ENCODE data around the gene IMPDH1.
A peak's percentile ranks its signal among the peaks of the same experiment; 100 is the strongest.

IMPDH1 gene

DNA sequence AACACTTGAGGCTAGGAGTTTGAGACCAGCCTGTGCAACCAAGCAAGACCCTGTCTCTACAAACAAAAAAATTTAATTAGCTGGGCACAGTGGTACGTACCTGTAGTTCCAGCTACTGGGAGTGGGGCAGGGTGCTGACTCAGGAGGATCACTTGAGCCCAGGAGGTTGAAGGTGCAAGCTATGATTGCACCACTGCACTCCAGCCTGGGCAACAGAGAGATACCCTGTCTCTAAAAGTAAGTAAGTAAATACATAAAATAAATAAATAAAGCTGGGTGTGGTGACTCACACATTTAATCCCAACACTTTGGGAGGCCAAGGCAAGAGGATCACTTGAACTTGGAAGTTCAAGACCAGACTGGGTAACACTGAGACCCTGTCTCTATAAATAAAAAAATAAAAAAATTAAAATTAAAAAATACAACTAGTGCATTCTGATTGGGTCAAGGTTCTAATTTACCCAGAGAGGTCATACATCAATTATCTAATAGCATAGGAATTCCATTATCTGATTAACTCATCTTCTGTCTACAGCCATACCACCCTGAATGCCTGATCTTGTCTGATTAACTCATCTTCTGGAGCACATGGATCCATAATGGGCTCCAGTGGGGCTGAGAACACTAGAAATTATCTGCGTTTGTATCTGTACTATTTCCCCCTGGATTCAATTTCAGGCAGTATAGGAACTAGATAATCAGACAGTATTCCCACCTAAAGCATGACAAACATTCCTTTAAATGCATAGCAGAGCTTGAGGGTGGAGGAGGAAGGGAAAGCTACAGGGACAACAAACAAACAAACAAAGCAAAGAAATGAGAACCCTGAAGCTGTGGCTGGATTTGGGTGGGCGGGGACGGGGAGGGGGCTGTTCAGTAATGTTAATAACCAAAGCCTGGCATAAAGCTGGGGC, 24.9 kb upstream of the IMPDH1 start:
- DNase-seq (ENCODE audit: low read depth): no peak

DNA sequence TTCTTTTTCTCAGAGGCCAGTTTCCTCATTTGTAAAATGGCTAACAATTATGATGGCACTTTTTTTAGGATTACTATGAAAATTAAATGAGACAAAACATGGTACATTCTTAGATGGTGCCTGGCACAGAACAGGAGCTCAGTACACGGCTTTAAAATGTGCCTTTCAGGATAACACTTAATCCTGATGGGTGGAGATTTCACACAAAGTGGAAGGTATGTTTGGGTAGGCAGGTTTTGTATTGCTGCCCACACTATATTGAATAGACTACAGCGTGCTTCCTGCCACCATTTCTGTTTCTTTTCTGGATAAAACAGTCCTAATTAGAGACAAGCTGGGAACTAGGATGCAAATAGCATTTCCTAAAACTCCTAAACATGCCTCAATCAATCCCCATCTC, 22.0 kb upstream of the IMPDH1 start:
- DNase-seq (ENCODE audit: low read depth): no peak

DNA sequence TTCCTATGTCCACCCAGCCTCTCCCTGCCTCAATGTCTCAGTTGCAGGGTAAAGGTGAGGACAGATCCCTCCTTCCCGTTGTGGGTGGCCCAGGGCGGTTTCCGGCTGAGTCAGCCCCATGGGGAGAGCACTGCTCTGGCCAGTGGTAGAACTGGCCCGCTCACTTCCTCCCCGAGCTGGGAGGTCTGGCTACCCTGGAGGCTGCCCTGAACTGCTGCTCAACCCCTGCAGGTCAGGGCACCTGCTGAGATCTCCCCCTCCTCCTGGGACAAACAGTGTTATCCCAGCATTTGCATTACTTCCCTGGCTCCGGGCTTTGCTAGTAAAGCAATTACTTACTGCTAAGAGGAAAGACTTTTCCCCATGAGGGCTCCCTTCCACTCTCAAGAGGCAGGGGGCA, 21.4 kb upstream of the IMPDH1 start:
- DNase-seq (ENCODE audit: low read depth): no peak

DNA sequence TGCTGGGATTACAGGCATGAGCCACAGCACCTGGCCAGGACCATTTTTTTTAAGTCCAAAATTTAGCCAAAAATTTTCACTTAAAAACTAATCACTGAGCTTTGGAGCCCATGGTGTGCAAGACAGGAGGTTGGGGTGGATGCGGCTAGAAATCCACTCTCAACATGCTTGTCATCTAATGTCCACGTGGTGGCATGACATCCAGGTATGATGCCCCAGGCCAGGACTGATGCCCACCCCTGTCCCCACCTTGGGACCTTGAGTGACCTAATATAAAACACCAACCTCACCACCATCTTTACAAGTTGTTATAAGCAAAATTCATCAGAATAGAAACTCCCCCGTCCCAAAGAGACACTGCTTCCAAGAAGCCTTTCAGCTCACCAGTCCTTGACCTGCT, 20.4 kb upstream of the IMPDH1 start:
- no peak for DNase-seq (ENCODE audit: low read depth)

DNA sequence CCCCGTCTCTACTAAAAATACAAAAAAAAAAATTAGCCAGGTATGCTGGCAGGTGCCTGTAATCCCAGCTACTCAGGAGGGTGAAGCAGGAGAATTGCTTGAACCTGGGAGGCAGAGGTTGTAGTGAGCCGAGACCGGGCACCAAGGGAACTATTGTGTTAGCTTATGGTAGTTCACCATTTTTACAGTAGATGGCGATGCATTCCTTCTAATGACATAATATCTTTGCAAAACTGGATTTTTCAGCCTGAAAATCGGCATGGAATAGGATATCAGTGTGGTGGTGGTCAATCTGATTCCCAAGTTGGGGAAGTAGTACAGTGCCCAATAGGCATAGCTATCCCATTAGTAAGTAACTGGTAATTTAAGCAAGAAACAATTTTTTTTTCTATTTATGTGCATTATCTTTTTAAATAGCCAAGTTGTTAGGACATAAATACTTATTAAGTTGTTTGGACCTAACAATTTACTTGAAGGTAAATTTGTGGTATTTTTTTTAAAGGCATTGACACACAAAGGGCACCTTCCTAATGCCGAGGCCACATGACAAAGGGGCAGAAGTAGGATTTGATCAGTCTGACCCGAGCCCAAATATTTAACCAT, 17.6 kb upstream of the IMPDH1 start:
- DNase-seq (ENCODE audit: low read depth): no peak

DNA sequence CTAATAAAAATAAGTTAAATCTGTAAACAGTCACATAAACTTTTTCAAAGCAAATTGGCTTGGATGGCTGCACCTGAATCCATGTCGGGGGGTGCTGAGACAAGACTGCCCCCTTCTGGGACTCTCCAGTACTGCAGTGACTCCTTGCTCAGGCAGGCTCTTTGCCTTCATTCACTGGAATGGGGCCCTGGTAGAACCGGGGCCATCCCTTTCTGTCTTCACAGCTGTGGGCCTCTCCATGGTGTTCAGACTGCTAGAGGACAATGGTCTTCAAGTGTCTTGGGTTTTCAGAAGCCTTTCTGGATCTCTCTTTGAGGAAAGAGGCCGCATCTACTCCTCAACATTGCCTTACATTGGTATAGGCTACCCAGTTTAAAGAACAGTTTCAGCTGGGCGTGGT, 16.1 kb upstream of the IMPDH1 start:
- peak; percentile 73 for DNase-seq (ENCODE audit: low read depth)

DNA sequence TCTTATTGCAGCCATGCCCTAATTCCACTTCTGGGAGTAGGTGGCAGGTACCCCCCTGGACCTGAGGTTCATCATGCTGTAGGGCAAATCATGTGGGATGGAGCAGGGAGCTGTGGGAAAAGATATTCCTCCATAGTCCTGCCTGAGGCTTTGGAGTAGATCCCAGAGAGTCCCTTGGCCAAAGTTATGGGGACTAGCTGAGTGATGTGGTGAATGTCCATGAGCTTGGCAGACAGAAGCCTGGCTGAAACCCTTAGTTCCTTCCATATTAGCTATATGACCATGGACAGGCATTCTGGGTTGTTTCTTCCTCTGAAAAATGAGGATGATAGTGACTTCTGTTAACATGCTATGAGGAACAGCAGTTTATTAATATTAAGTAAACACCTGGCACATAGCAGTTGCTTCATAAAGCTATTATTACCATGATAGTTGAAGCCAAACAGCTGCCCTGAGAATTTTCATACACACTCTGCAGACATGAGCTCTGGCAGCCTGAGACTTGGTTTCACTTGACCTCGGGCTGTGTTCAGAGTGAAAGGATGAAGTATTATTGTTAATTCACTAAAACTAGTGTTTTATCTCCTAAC, 15.0 kb upstream of the IMPDH1 start:
- DNase-seq (ENCODE audit: low read depth): no peak

DNA sequence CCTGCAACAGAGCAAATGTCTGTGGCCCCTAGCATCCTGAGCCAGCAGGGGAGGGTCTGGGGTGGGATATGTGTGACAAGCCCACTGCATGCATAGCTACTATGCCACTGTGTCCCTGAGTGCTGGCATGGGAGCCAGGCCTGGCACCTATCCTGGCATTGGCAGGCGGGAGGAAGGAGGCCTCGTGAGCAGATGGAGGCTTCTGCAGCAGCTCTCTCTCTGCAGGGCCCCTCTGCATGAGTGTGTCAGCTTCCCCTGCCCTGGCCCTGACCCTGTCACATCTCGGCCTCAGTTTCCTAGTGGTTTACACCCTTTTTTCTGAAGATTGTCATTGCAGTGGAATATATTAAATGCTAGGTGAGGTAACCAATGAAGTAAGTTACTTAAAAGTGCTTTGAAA, 13.1 kb upstream of the IMPDH1 start:
- DNase-seq (ENCODE audit: low read depth): no peak

DNA sequence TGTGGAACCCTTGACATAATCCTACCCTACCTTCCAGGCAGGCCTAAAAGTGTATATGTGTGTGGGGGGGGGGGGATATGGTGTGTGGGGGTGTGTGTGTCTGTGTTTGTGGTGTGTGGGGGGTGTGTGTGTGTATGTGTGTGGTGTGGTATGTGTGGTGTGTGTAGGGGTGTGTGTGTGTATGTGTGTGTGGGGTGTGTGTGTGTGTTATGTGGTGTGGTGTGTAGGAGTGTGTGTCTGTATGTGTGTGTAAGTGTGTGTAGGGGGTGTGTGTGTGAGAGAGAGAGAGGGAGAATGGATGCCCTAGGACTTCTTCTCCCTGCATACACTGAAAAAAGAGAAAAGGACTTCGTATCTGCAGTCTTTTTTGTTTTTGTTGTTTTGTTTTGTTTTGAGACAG, 12.3 kb upstream of the IMPDH1 start:
- no peak for DNase-seq (ENCODE audit: low read depth)

DNA sequence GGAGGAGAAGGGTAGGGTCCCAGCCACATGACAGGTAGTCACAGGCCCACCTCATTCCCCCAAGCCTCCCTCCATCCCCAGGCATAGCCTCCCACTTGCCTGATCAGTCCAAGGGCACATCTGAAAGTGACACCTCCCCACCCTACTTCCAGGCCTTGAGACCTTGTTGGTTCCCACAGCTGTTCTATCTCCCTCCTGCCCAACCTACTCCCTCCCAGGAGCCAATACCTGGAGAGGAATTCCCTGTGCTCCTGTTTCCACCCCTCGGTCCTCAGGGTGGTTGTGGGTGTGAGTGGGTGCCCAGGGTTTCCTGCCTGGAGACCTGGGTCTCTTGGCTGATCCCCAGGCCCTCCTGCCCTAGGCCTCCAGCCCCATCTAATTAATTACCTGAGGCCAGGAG, 11.6 kb upstream of the IMPDH1 start:
- no peak for DNase-seq (ENCODE audit: low read depth)

DNA sequence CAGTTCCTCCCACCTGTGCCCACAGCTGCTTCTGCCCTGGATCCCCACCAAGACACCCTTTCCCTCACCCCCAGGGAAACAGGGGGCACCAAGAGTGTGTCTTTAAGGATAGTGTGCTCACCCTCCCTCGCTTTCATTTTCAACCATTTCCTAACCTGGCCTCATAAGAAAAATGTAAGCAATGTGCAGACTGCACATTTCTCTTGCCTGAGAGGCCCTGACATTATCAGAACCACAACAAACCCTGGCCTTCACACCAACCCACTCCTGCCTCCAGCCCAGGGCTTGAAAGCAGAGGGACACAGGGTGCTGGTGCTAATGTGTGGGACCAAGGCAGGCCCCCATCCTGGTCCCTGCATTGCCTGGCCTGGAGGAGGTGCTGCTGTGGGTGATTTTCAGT, 11.0 kb upstream of the IMPDH1 start:
- no peak for DNase-seq (ENCODE audit: low read depth)

DNA sequence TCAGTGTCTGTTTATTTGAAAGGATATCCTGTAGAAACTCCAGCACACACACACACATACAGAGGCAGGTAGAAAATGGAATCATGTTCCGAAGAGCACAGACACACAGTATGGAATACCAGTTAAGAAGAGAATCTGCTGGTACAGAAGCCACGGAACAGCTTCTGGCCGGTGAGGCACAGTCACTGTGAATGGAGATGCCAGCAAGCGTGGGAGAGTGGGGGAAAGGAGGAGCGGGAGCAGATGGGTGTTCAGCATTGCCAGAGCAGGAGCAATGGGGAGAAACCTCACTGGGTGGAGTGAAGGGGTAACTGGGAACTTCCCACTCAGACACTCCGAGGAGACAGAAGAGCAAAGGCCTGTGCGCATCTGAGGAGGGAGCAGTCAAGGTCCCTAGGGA, 9.5 kb upstream of the IMPDH1 start:
- no peak for DNase-seq (ENCODE audit: low read depth)

DNA sequence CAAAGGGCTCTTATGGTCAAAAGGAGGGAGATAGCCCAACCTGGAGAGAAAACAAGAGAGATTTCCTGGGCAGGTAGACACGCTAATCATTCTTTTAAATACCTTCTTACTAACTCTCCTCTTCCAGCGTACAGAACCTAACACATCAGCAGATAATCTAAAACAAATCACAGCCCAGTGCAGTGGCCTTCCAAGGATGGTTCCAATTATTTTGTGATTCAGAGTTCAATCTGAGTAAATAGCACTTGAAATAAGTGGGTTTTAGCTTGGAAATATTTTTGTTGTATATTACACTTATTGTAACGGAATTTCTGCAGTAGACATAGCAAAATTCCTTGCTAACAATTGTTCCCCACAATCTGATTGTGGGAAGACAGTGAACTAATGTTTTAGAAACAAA, 7.3 kb upstream of the IMPDH1 start:
- no peak for DNase-seq (ENCODE audit: low read depth)

DNA sequence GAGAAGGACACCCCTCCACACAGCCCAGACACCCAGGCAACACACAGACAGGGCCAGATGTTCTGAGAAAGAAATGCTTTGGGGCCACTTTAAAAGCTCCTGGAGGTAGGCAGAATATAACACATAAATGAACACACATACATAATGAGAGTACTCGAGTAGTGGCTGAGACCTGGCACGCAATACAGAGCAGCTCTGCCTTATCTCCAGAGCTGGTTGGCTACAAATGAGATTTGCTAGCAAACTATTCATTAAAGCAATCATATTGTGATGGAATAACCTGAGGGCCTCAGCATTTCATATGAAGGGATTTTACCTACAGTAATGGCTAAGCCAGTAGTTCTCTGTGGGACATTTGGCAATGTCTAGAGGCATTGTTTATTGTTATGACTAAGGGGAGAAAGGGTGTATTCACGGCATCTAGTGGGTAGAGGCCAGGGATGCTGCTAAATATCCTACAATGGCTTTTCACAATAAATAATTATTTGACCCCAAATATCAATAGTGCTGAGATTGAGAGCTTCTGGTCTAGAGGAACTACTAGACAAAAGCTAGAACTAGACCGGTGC, 5.5 kb upstream of the IMPDH1 start:
- no peak for DNase-seq (ENCODE audit: low read depth)

DNA sequence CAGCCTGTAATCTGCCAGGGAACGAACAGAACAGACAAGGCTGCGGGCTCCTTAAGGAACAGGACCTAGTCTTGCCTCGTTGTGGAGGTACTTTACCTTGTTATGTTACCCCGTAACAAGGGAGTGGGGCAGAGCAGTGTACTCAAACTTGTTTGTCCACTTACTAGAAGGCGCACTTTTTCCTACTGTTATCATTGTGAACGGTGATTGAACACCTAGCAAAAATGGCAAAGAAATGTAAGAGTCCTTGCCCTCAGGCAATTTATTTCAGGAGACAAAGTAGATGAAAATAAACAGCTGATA, 620 bp upstream of the IMPDH1 start:
- no peak for DNase-seq (ENCODE audit: low read depth)

DNA sequence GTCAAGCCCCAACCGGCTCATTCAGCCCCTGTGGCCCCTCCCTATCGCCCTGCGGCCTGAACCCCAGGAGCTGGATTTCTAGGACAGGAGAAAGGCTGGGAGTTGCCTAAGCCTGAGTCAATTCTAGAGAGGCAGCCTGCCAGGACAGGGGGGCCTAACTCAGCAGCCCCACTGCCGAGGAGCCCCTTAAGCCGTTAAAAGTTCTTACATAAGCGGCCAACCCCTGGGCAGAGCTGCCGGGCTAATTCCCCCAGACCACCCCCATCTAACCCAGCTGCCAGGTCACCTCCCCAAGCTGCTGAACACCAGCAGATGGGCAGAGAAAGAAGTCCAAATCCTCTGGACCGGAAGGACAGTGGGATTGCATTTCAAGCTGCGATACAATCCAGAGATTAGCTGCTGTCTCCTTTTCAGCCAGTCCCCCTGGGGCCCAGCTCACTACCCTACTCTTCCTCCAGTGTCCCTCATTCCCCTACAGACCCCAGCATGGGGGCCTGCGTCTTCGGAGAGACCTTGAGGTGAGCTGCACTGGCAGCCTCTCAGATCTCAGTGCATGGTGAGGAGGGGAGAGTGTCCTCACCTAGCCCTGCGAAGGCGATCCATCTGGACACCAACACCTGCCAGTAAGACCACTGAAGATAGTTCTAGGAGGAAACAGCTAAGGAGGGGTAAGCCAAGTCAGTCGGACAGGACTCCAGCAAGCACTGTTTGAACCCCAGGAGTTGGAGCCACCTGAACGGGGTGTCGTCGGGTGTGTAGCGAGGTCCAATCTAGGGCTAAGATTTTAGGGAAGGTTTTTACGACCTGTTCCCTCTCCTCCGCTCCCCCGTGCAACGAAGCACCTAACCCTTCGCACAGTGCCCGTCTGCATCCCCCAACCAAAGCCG, 830 bp downstream of the IMPDH1 start:
- no peak for DNase-seq (ENCODE audit: low read depth)

DNA sequence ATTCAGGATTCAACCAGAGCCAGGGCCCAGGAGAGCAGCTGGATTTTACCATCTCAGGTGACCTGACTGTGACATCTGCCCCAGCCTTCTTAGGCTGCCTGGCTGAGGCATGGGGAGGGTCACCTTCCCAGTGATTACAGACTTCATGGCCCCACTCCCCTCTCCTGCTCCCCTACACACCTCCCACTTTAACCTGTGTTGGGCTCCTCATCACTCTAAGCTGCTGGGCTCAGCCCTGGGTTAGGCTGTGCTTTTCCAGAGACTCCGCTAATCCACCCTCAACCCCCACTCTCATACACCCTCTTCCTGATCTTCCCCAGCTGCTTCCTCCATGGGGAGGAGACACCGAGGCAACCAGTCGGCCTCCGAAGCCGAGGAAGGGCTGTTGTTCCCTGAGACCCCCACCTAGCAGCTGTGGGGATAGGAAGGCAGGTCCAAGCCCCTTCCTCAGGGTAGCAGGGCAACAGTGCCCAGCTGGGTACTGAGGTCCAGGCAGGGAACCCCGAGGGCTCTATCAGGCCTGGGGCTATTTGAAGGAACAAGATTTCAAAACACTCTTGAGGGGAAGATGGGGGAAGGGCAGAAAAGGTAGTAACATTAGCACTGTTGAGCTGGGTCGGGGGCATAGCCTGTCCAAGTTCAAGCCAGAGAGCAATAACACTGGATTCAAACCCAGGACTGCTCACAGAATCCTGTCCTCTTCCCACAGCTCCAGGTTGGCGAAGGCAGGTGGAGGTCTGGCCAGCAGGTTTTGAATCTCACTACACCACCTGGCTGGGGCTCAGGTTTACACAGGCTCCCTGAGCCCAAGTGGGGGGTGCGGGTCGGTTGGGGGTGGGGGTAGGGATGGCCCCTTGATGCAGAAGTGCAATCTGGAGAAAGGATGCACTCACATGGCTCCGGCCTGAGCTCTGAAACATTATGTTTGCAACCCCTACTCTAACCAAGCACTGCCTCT, 1.8 kb downstream of the IMPDH1 start:
- no peak for DNase-seq (ENCODE audit: low read depth)

DNA sequence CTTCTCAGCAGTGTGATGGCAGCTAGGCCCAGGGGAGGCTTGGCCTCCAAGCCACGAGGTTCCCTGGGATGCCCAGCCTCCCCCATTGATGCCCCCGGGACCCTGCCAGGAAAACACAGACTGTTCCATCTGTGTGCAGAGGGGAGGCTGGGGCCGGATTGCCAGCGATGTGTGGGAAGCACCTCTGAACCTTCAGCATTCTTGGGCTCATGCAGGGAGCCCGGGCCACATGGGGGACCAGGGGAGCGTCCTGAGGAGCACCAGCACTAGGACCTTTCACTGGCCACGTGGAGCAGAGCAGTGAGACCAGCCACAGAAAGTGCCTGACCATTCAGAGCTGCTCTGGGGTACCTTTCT, 2.6 kb downstream of the IMPDH1 start:
- no peak for DNase-seq (ENCODE audit: low read depth)

DNA sequence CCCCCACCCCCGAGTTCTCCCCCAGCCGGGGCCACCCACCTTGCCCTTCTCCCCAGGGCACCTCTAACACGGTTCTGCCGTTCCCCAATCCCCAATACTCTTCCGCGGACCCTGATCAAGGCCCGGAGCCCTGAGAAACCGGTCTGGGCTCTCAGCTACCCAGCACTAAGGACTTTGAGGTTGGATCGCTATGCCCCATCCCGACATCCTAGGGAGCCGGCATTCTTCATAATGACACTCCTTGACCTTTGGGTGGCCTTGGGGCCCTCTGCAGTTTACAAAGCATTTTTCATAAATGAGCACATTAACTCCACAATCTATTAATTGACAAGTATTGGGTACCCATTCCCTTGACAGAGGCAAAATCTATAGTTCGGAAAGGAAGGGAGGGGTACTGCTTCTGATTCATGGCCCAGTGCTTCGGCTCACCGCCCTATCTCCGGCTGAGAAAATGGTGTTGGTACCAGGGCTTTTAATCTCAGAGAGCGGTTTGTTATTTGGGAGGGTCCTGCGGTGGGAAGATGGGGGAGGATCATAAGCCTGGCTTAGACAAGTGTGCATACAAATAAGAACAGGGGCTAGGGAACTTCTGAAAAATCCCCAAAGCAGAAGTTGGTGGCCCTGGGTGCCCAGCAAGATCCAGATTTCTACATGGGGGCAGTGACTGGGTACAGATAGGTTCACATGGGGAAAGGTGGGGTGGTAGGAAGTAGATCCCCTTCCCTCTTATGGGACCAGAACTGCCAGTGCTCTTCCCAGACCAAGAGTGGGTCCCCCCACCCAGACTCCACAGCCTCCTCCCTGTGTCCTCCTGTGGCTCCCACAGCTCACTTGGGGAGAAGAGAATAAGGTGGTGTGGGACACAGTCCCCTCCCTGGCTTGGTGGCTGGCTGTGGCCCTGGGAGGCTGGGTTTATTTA, 3.2 kb downstream of the IMPDH1 start:
- no peak for DNase-seq (ENCODE audit: low read depth)
